H1 (cell line): ENCODE results near the gene COX6A1. TPM values are rescaled to one million over a fixed set of nuclear protein-coding genes. Genes with fewer than 3 reads are reported as not detected.

Source experiments
- CTCF ChIA-PET: fragments of 300-600 bp; sonication (Branson Sonifier 250); formaldehyde crosslinking; loops from one replicate; lab custom pipeline; 2021; ENCODE audit not compliant: partially characterized antibody; lab: Charles Lee
- POLR2A ChIA-PET: fragments of 300-600 bp; sonication (Branson Sonifier 250); formaldehyde crosslinking; loops from one replicate; lab custom pipeline; 2021; ENCODE audit warnings: inconsistent platforms; ENCODE audit not compliant: partially characterized antibody; lab: Charles Lee
- DNase-seq, 2 experiments: peaks; one replicate each; pipeline versions ENCODE4 v3.0.0 to v3.0.0-alpha.2; 2010 to 2022; ENCODE audit warnings: low spot score in 2 of 2, low read depth in 1 of 2, mixed read lengths in 1 of 2
- FAIRE-seq: peaks from 2 replicates; lab custom pipeline; 2011; peaks lifted over from hg19 to GRCh38; lab: Jason Lieb, UNC
- H2AFZ ChIP-seq: 2 replicates; pipeline ENCODE4 v1.8.1; 2012; ENCODE audit warnings: low read length, inconsistent platforms
- H2AK5ac ChIP-seq: 2 replicates; pipeline ENCODE4 v1.6.1; 2013; ENCODE audit warnings: low read depth, low read length
- H2BK120ac ChIP-seq: replicated peaks from 2 replicates; pipeline ENCODE3; 2013; ENCODE audit warnings: low read depth, low read length, inconsistent platforms
- H2BK12ac ChIP-seq: 2 replicates; pipeline ENCODE4 v1.6.1; 2013; ENCODE audit warnings: low read depth, low read length
- H2BK15ac ChIP-seq: 2 replicates; pipeline ENCODE4 v1.6.1; 2013; ENCODE audit warnings: low read length
- H2BK20ac ChIP-seq: 2 replicates; pipeline ENCODE4 v1.6.1; 2013; ENCODE audit warnings: low read length
- H2BK5ac ChIP-seq: 2 replicates; pipeline ENCODE4 v1.6.1; 2013; ENCODE audit warnings: low read depth, low read length
- H3K14ac ChIP-seq: 2 replicates; pipeline ENCODE4 v1.6.1; 2013; ENCODE audit warnings: inconsistent platforms; ENCODE audit not compliant: insufficient read length
- H3K18ac ChIP-seq: 2 replicates; pipeline ENCODE4 v1.6.1; 2013; ENCODE audit warnings: low read length; ENCODE audit errors: extremely low read depth
- H3K23ac ChIP-seq: 2 replicates; pipeline ENCODE4 v1.6.1; 2013; ENCODE audit warnings: inconsistent platforms; ENCODE audit not compliant: insufficient read length
- H3K23me2 ChIP-seq: 2 replicates; pipeline ENCODE4 v1.6.1; 2013; ENCODE audit warnings: low read depth, low read length
- H3K27ac ChIP-seq: 2 replicates; pipeline ENCODE4 v1.6.1; 2011; ENCODE audit warnings: low read depth, low read length, inconsistent platforms
- H3K27me3 ChIP-seq, 4 experiments: replicated peaks in 1 of 4; 1 replicate in 1 of 4; 2 replicates in 3 of 4; pipeline versions ENCODE4 v1.6.1 to v1.8.1; 2011 to 2013; ENCODE audit warnings: low read length in 3 of 4, mild to moderate bottlenecking in 3 of 4, inconsistent platforms in 2 of 4, mixed read lengths in 2 of 4, moderate library complexity in 1 of 4; ENCODE audit not compliant: control insufficient read depth in 3 of 4, insufficient read depth in 3 of 4; ENCODE audit errors: extremely low read depth in 1 of 4
- H3K36me3 ChIP-seq, 4 experiments: 2 replicates each; pipeline versions ENCODE4 v1.6.1 to v1.8.1; 2011 to 2013; ENCODE audit warnings: mild to moderate bottlenecking in 4 of 4, low read length in 3 of 4, moderate library complexity in 2 of 4, control low read depth in 1 of 4, inconsistent platforms in 1 of 4; ENCODE audit not compliant: insufficient read depth in 4 of 4, control insufficient read depth in 2 of 4
- H3K4ac ChIP-seq: replicated peaks from 2 replicates; pipeline ENCODE3; 2013; ENCODE audit warnings: low read length, low read depth, mixed read lengths, inconsistent platforms; ENCODE audit not compliant: insufficient read length
- H3K4me1 ChIP-seq, 4 experiments: replicated peaks in 1 of 4; 1 replicate in 1 of 4; 2 replicates in 3 of 4; pipeline versions ENCODE4 v1.6.1 to v1.8.1; 2011 to 2013; ENCODE audit warnings: low read length in 3 of 4, inconsistent platforms in 2 of 4, mixed read lengths in 1 of 4; ENCODE audit not compliant: insufficient read depth in 4 of 4, control insufficient read depth in 3 of 4
- H3K4me2 ChIP-seq, 2 experiments: 2 replicates each; pipeline versions ENCODE4 v1.6.1 to v1.8.1; 2011 to 2013; ENCODE audit warnings: low read depth in 2 of 2, low read length in 2 of 2, control low read depth in 1 of 2, inconsistent platforms in 1 of 2, mild to moderate bottlenecking in 1 of 2; ENCODE audit not compliant: insufficient read depth in 1 of 2
- H3K4me3 ChIP-seq, 4 experiments: fragments of 200-600, 300-600 bp in 1 of 4; sonication (generic), shearing (Covaris generic), sonication (Bioruptor Twin) in 1 of 4; 2 replicates each; pipeline versions ENCODE4 v1.5.1 to v1.8.1; 2011 to 2016; ENCODE audit warnings: low read length in 4 of 4, low read depth in 3 of 4, control low read depth in 2 of 4, inconsistent platforms in 2 of 4, mild to moderate bottlenecking in 2 of 4, mixed read lengths in 1 of 4, moderate library complexity in 1 of 4; ENCODE audit not compliant: insufficient read depth in 2 of 4; ENCODE audit errors: extremely low read depth in 1 of 4
- H3K56ac ChIP-seq: replicated peaks from 2 replicates; pipeline ENCODE3; 2013; ENCODE audit warnings: low read depth, mild to moderate bottlenecking, mixed read lengths, low read length, inconsistent platforms; ENCODE audit not compliant: insufficient read length
- H3K79me1 ChIP-seq: 2 replicates; pipeline ENCODE4 v1.6.1; 2013; ENCODE audit warnings: low read depth, low read length, control low read depth
- H3K79me2 ChIP-seq, 2 experiments: 2 replicates each; pipeline versions ENCODE4 v1.6.1 to v1.8.1; 2012 to 2013; ENCODE audit warnings: low read length in 2 of 2, mild to moderate bottlenecking in 2 of 2, inconsistent platforms in 1 of 2; ENCODE audit not compliant: insufficient read depth in 2 of 2, control insufficient read depth in 1 of 2
- H3K9ac ChIP-seq, 4 experiments: replicated peaks in 1 of 4; 1 replicate in 1 of 4; 2 replicates in 3 of 4; pipeline versions ENCODE4 v1.6.1 to v1.8.1; 2011 to 2013; ENCODE audit warnings: low read depth in 3 of 4, low read length in 3 of 4, control low read depth in 2 of 4, mild to moderate bottlenecking in 2 of 4, moderate library complexity in 2 of 4, inconsistent platforms in 1 of 4; ENCODE audit errors: extremely low read depth in 1 of 4
- H3K9me3 ChIP-seq, 2 experiments: 2 replicates each; pipeline versions ENCODE4 v1.6.1 to v1.8.1; 2012 to 2013; ENCODE audit warnings: mild to moderate bottlenecking in 2 of 2, moderate library complexity in 2 of 2, control low read depth in 1 of 2, inconsistent platforms in 1 of 2, low read depth in 1 of 2, low read length in 1 of 2, mixed read lengths in 1 of 2; ENCODE audit not compliant: insufficient read depth in 2 of 2
- H4K20me1 ChIP-seq, 2 experiments: replicated peaks in 1 of 2; 2 replicates each; pipeline versions ENCODE3 to v1.8.1; 2011 to 2013; ENCODE audit warnings: inconsistent platforms in 2 of 2, low read length in 2 of 2, mild to moderate bottlenecking in 1 of 2; ENCODE audit not compliant: insufficient read depth in 2 of 2, control insufficient read depth in 1 of 2
- H4K5ac ChIP-seq: 2 replicates; pipeline ENCODE4 v1.6.1; 2013; ENCODE audit warnings: low read length, low read depth, mixed read lengths, inconsistent platforms; ENCODE audit not compliant: insufficient read length
- H4K8ac ChIP-seq: 2 replicates; pipeline ENCODE4 v1.8.0; 2013; ENCODE audit warnings: mild to moderate bottlenecking, moderate library complexity, low read length, inconsistent platforms; ENCODE audit not compliant: insufficient read depth; ENCODE audit errors: extremely low read depth
- H4K91ac ChIP-seq: replicated peaks from 2 replicates; pipeline ENCODE3; 2013; ENCODE audit warnings: low read length, mixed read lengths, inconsistent platforms; ENCODE audit not compliant: insufficient read length
- CEBPB ChIP-seq: IDR thresholded peaks from 2 replicates; pipeline ENCODE4 v1.6.1; 2012; ENCODE audit warnings: low read depth, low read length
- WGBS, 2 experiments: shearing (Covaris generic) in 1 of 2; methylation state at CpG; one replicate each; pipeline versions ENCODE4 v1.1.6 to v1.1.7; 2013 to 2015; ENCODE audit warnings: low lambda C conversion rate in 2 of 2, mixed read lengths in 2 of 2, inconsistent platforms in 1 of 2, low coverage in 1 of 2, missing lambda C conversion rate in 1 of 2; ENCODE audit not compliant: insufficient replicate concordance in 2 of 2, insufficient coverage in 1 of 2, insufficient read length in 1 of 2; ENCODE audit errors: extremely low coverage in 1 of 2, missing lambda C conversion rate in 1 of 2; 5-methylcytosine and 5-hydroxymethylcytosine counted together
- polyA plus RNA-seq, 7 experiments: library from polyadenylated mRNA; depleted of rRNA in 3 of 7; stranded (reverse) in 5 of 7; unstranded in 2 of 7; fragments of >200 nt in 5 of 7; fragments of 200-250 nt in 2 of 7; gene quantifications; 1 replicate in 5 of 7; 2 replicates in 1 of 7; 4 replicates in 1 of 7; pipeline versions ENCODE4 v1.2.1 to v1.2.3, GENCODE V29; 2011 to 2013; ENCODE audit warnings: missing spikeins in 2 of 7, mixed read lengths in 2 of 7
- total RNA-seq: library from RNA; stranded (reverse); fragmentation: NEBNext Ultra II Directional; extraction: Animal tissue kit (Norgen Biotek cat#: 25700); gene quantifications from 2 replicates; pipeline ENCODE4 v1.2.1, GENCODE V29; 2021

Gene COX6A1
- total and polyA plus RNA-seq, 2 of the 8 experiments (the other 6 are each of a cell fraction or from before 2014, with no cell fraction given): 437 to 2,792 TPM

- H2BK15ac ChIP-seq: no peak overlapping the region
- FAIRE-seq (no peak), DNase-seq (peak in 1 of 2 experiments; percentile 56)
- H3K9ac ChIP-seq: no peak overlapping the region
- ChIA-PET CTCF (interaction anchor here (1.3 kb wide), 1 partner anchor 9 kb away, joined by 4 read pairs; no protein-coding TSS in a partner anchor), POLR2A (interaction anchor here (0.9 to 3.3 kb wide), 2 partner anchors 9 to 22 kb away, joined by 3 to 9 read pairs; no protein-coding TSS in a partner anchor)
- no peak overlapping the region; the same call in 1 of the 2 replicates for H2BK20ac ChIP-seq
- WGBS, 2 experiments: 86% methylated on average over 20 of the region's 33 CpGs; no CpG with 5 or more reads in 1 of the 2 experiments
- H4K91ac ChIP-seq: peak overlapping the region; percentile 37
- no peak for TF ChIP-seq CEBPB
- H3K79me1 ChIP-seq: no peaks in the 10 kb centered on the region
- H2BK12ac ChIP-seq: 0 out of 2 replicates have a peak overlapping the region, but pooled peaks have one; percentile 50
- H3K4ac ChIP-seq: peak overlapping the region; percentile 94
- no peak overlapping the region for H3K27ac ChIP-seq
- H2AFZ ChIP-seq: no peak overlapping the region
- H3K4me1 ChIP-seq: peaks cover 8 to 19% (median 15%) of the 10 kb centered on the region in 4 experiments
- no peak overlapping the region for H3K23ac ChIP-seq
- H3K14ac ChIP-seq: no peak overlapping the region
- H3K23me2 ChIP-seq: no peaks in the 10 kb centered on the region
- H4K5ac ChIP-seq: no peak overlapping the region
- H3K79me2 ChIP-seq: no peaks in the 10 kb centered on the region
- no peak overlapping the region for H3K4me2 ChIP-seq
- H3K18ac ChIP-seq: no peak overlapping the region; the same call in 1 of the 2 replicates
- no peaks in the 10 kb centered on the region for H4K20me1 ChIP-seq
- H2AK5ac ChIP-seq: no peak overlapping the region; the same call in 1 of the 2 replicates
- H4K8ac ChIP-seq: peak overlapping the region; percentile 76
- H2BK5ac ChIP-seq: 0 out of 2 replicates have a peak overlapping the region, but pooled peaks have one; percentile 8
- H3K56ac ChIP-seq: peak overlapping the region; percentile 1
- no peaks in the 10 kb centered on the region for H3K9me3 ChIP-seq
- no peak overlapping the region for H2BK120ac ChIP-seq
- no peak overlapping the region for H3K4me3 ChIP-seq
- no peaks in the 10 kb centered on the region for H3K27me3 ChIP-seq
- no peaks in the 10 kb centered on the region for H3K36me3 ChIP-seq
These were observed 39.9 kb upstream of the COX6A1 start for GRCh38 chr12:120397824-120398540.
